Measurements from ENCODE around the gene ITGBL1. TPM values are rescaled to one million over a fixed set of nuclear protein-coding genes. Genes with fewer than 3 reads are reported as not detected.

ITGBL1 gene
- total RNA-seq, 2 experiments from 2014 or later: not detected

DNA sequence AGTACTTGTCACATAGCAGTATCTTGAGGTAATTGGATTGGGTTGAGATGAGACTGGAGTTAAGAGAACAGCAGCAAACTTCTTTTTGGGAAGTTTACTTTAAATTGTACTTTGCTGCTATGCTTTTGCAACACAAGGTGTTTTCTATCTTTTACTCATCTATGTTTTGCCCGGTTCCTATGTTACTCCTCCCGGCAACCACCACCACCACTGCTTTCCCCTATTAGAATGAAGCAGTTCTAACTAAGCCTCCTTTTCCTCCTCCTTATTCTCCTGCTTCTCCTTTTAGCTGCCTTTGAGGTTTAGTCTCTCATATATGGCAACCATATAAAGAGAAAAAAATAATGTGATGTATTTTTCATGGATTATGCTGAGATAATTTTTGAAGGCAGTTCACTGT is 233.5 kb downstream of the ITGBL1 start:
- no peak overlapping the region for H3K27ac ChIP-seq (ENCODE audit: low read depth, low read length, poor library complexity, severe bottlenecking)
- no peak overlapping the region for H3K4me2 ChIP-seq (ENCODE audit: low read length)
- no peaks in the 10 kb centered on the region for H4K20me1 ChIP-seq (ENCODE audit: insufficient read depth, low read length)
- no peaks in the 10 kb centered on the region for H3K4me1 ChIP-seq (ENCODE audit: insufficient read depth, low read length, poor library complexity, severe bottlenecking)
- intact Hi-C loops (cut with micrococcal nuclease; ENCODE audit: unreplicated experiment): no loop called here
- H3K9me2 ChIP-seq (ENCODE audit: insufficient read depth, low read length): no peaks in the 10 kb centered on the region
- CTCF ChIA-PET (ENCODE audit: unreplicated experiment): no interaction called here
- no peaks in the 10 kb centered on the region for H3K36me3 ChIP-seq (ENCODE audit: insufficient read depth, low read length)
- H3K9me3 ChIP-seq (ENCODE audit: low read length): no peaks in the 10 kb centered on the region
- no peak for TF ChIP-seq EZH2phosphoT487 (IDR thresholded peaks at IDR 0.05; ENCODE audit: borderline replicate concordance, low read depth, low read length)
- TF ChIP-seq, protein P1, sequence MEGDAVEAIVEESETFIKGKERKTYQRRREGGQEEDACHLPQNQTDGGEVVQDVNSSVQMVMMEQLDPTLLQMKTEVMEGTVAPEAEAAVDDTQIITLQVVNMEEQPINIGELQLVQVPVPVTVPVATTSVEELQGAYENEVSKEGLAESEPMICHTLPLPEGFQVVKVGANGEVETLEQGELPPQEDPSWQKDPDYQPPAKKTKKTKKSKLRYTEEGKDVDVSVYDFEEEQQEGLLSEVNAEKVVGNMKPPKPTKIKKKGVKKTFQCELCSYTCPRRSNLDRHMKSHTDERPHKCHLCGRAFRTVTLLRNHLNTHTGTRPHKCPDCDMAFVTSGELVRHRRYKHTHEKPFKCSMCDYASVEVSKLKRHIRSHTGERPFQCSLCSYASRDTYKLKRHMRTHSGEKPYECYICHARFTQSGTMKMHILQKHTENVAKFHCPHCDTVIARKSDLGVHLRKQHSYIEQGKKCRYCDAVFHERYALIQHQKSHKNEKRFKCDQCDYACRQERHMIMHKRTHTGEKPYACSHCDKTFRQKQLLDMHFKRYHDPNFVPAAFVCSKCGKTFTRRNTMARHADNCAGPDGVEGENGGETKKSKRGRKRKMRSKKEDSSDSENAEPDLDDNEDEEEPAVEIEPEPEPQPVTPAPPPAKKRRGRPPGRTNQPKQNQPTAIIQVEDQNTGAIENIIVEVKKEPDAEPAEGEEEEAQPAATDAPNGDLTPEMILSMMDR (conservative IDR thresholded peaks at IDR 0.05; ENCODE audit: low read length): no peak
- POLR2A ChIA-PET: interaction anchor here (0.8 kb wide), 1 partner anchor 15 kb away, joined by 3 read pairs; no protein-coding TSS in a partner anchor
- no TSS peak for BruUV-seq (replicated peaks)
- no peak overlapping the region for H3K4me3 ChIP-seq (ENCODE audit: low read depth, low read length, poor library complexity, severe bottlenecking)
- DNase-seq (ENCODE audit: low spot score): no peak
- H3K79me2 ChIP-seq (ENCODE audit: insufficient read depth, low read depth, low read length): no peaks in the 10 kb centered on the region
- H2AFZ ChIP-seq (ENCODE audit: low read length): no peak overlapping the region

DNA sequence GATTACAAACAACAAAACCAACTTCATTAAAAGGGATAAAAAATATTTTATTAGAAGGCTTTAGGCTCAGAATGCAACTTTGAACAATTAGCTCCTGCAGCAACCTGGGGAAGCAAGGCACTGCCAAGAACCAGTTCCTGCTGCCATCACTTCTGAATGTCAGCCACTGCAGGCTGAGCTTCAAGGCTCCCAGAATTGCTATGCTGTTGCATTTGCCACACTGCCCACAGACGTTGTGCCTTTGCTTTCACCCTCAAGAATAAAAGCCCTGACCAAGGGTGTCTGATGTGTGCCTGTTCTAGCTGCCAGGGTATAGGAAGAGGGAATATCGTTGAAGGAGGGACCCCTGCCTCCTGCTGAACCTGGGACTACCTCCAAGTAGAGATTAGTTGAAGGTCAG is 238.4 kb downstream of the ITGBL1 start:
- H3K27ac ChIP-seq (ENCODE audit: low read depth, low read length, poor library complexity, severe bottlenecking): no peak overlapping the region
- H3K9me2 ChIP-seq (ENCODE audit: insufficient read depth, low read length): no peaks in the 10 kb centered on the region
- no peaks in the 10 kb centered on the region for H3K9me3 ChIP-seq (ENCODE audit: low read length)
- CTCF ChIA-PET (ENCODE audit: unreplicated experiment): no interaction called here
- no peaks in the 10 kb centered on the region for H4K20me1 ChIP-seq (ENCODE audit: insufficient read depth, low read length)
- no peak overlapping the region for H2AFZ ChIP-seq (ENCODE audit: low read length)
- no peaks in the 10 kb centered on the region for H3K36me3 ChIP-seq (ENCODE audit: insufficient read depth, low read length)
- H3K4me1 ChIP-seq (ENCODE audit: insufficient read depth, low read length, poor library complexity, severe bottlenecking): no peaks in the 10 kb centered on the region
- TF ChIP-seq EZH2phosphoT487 (IDR thresholded peaks at IDR 0.05; ENCODE audit: borderline replicate concordance, low read depth, low read length): no peak
- TF ChIP-seq, protein P1 (conservative IDR thresholded peaks at IDR 0.05; ENCODE audit: low read length): no peak
- no peak overlapping the region for H3K4me3 ChIP-seq (ENCODE audit: low read depth, low read length, poor library complexity, severe bottlenecking)
- DNase-seq (ENCODE audit: low spot score): no peak
- intact Hi-C loops (cut with micrococcal nuclease; ENCODE audit: unreplicated experiment): no loop called here
- H3K4me2 ChIP-seq (ENCODE audit: low read length): no peak overlapping the region
- no peaks in the 10 kb centered on the region for H3K79me2 ChIP-seq (ENCODE audit: insufficient read depth, low read depth, low read length)
- POLR2A ChIA-PET: no interaction called here
- BruUV-seq (replicated peaks): no TSS peak

DNA sequence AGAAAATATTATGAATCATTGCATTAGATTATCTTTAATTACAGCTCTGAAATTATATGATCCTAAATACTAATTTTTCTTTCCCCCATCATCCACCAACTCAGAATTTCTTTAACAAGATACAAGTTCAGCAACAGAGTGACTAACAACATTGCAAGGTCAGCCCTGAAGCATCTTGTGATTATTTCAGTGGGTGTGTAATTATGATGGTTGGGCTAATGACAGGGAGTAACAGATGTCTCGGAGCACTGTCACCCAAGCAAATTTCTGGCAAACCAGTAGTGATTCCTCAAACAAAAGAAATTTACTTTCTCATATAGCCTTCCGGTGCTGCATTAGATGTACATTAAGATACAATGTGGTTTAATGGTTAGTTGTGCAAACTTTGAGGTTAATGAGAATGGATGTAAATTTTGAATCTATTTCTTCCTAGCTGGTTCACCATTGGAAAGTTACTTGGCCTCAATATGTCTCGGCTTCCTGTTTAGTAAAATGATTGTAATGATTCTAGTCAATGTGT is 238.9 kb downstream of the ITGBL1 start:
- Histone ChIP-seq H3K4me1 (ENCODE audit: insufficient read depth, low read length, poor library complexity, severe bottlenecking) (no peaks in the 10 kb centered on the region), H2AFZ (ENCODE audit: low read length) (no peak overlapping the region), H3K4me2 (ENCODE audit: low read length) (no peak overlapping the region), H3K4me3 (ENCODE audit: low read depth, low read length, poor library complexity, severe bottlenecking) (no peak overlapping the region), H4K20me1 (ENCODE audit: insufficient read depth, low read length) (no peaks in the 10 kb centered on the region), H3K27ac (ENCODE audit: low read depth, low read length, poor library complexity, severe bottlenecking) (no peak overlapping the region), H3K9me2 (ENCODE audit: insufficient read depth, low read length) (no peaks in the 10 kb centered on the region), H3K36me3 (ENCODE audit: insufficient read depth, low read length) (no peaks in the 10 kb centered on the region), H3K79me2 (ENCODE audit: insufficient read depth, low read depth, low read length) (no peaks in the 10 kb centered on the region), H3K9me3 (ENCODE audit: low read length) (no peaks in the 10 kb centered on the region)
- no peak for TF ChIP-seq EZH2phosphoT487 (IDR thresholded peaks at IDR 0.05; ENCODE audit: borderline replicate concordance, low read depth, low read length)
- TF ChIP-seq, protein P1 (conservative IDR thresholded peaks at IDR 0.05; ENCODE audit: low read length): no peak
- intact Hi-C loops (cut with micrococcal nuclease; ENCODE audit: unreplicated experiment): no loop called here
- ChIA-PET CTCF (ENCODE audit: unreplicated experiment) (no interaction called here), POLR2A (no interaction called here)
- no peak for DNase-seq (ENCODE audit: low spot score)
- BruUV-seq (replicated peaks): no TSS peak
